ENCODE data around the gene PGAP1. TPM values are rescaled to one million over a fixed set of nuclear protein-coding genes. Genes with fewer than 3 reads are reported as not detected.

Gene PGAP1
- total and polyA plus RNA-seq, 5 donors from 2014 or later, result 1.1 to 19.2 (median 2.2) TPM

- DNase-seq, result no peak
- no peak overlapping the region for H3K4me3 Mint-ChIP-seq
- Histone ChIP-seq H3K9me3 (ENCODE audit: control insufficient read depth in 2 of 2, low read length in 2 of 2) (peaks cover 0 to 6% of the 10 kb centered on the region in 2 experiments), H3K27ac (ENCODE audit: insufficient read depth, low read length, poor library complexity, severe bottlenecking) (no peak overlapping the region), H3K36me3 (ENCODE audit: control insufficient read depth, insufficient read depth, low read length) (no peaks in the 10 kb centered on the region), H3K4me3 (ENCODE audit: low read depth, low read length) (no peak overlapping the region), H3K27me3 (ENCODE audit: control insufficient read depth, insufficient read depth, low read length) (peaks cover 10% of the 10 kb centered on the region), H3K4me1 (ENCODE audit: control insufficient read depth, insufficient read depth, low read length, poor library complexity, severe bottlenecking) (no peaks in the 10 kb centered on the region)
- no peaks in the 10 kb centered on the region for H3K36me3 Mint-ChIP-seq
- H3K9me3 Mint-ChIP-seq, result peaks cover 0 to 22% (median 8%) of the 10 kb centered on the region in 7 donors
- H3K27me3 Mint-ChIP-seq, result peaks cover 38% of the 10 kb centered on the region
- no peaks in the 10 kb centered on the region for H3K4me1 Mint-ChIP-seq
- ATAC-seq (ENCODE audit: low read depth in 2 of 2), result no peak
- H3K27ac Mint-ChIP-seq, result no peak overlapping the region
These were observed 105.3 kb downstream of the PGAP1 start for GRCh38 chr2:196821195-196821594.

- Histone ChIP-seq H3K4me1 (ENCODE audit: control insufficient read depth, insufficient read depth, low read length, poor library complexity, severe bottlenecking) (no peaks in the 10 kb centered on the region), H3K4me3 (ENCODE audit: low read depth, low read length) (no peak within 1 kb of the TSS), H3K27me3 (ENCODE audit: control insufficient read depth, insufficient read depth, low read length) (peaks cover 25% of the 10 kb centered on the region), H3K27ac (ENCODE audit: insufficient read depth, low read length, poor library complexity, severe bottlenecking) (no peak within 1 kb of the TSS), H3K9me3 (ENCODE audit: control insufficient read depth in 2 of 2, low read length in 2 of 2) (no peaks in the 10 kb centered on the region), H3K36me3 (ENCODE audit: control insufficient read depth, insufficient read depth, low read length) (no peaks in the 10 kb centered on the region)
- DNase-seq, result no peak
- ATAC-seq (ENCODE audit: low read depth in 2 of 2), result no peak
- peaks cover 0 to 8% (median 4%) of the 10 kb centered on the region in 7 donors for H3K9me3 Mint-ChIP-seq
- H3K4me3 Mint-ChIP-seq, result peak within 1 kb of the TSS in 1 of 4 donors; percentile 12
- H3K27ac Mint-ChIP-seq, result no peak within 1 kb of the TSS
- H3K36me3 Mint-ChIP-seq, result no peaks in the 10 kb centered on the region
- no peaks in the 10 kb centered on the region for H3K4me1 Mint-ChIP-seq
- H3K27me3 Mint-ChIP-seq, result peaks cover 53% of the 10 kb centered on the region
These were observed 117.2 kb downstream of the PGAP1 start, which contains the start of gene C2orf66 for GRCh38 chr2:196809260-196809659. Gene C2orf66 (minus strand): TSS chr2:196809355. CDS start chr2:196809336, 19 bp downstream.

GRCh38 chr2:196808083-196808665 lies 118.3 kb downstream of the PGAP1 start:
- Histone ChIP-seq H3K27ac (ENCODE audit: insufficient read depth, low read length, poor library complexity, severe bottlenecking) (no peak overlapping the region), H3K4me1 (ENCODE audit: control insufficient read depth, insufficient read depth, low read length, poor library complexity, severe bottlenecking) (no peaks in the 10 kb centered on the region), H3K9me3 (ENCODE audit: control insufficient read depth in 2 of 2, low read length in 2 of 2) (no peaks in the 10 kb centered on the region), H3K27me3 (ENCODE audit: control insufficient read depth, insufficient read depth, low read length) (peaks cover 25% of the 10 kb centered on the region), H3K4me3 (ENCODE audit: low read depth, low read length) (no peak overlapping the region), H3K36me3 (ENCODE audit: control insufficient read depth, insufficient read depth, low read length) (no peaks in the 10 kb centered on the region)
- Mint-ChIP-seq H3K4me3 (no peak overlapping the region), H3K9me3 (peaks cover 0 to 8% (median 1%) of the 10 kb centered on the region in 7 donors), H3K36me3 (no peaks in the 10 kb centered on the region), H3K27ac (no peak overlapping the region), H3K27me3 (peaks cover 57% of the 10 kb centered on the region), H3K4me1 (no peaks in the 10 kb centered on the region)
- ATAC-seq (ENCODE audit: low read depth in 2 of 2) (no peak), DNase-seq (peak in 1 of 3 donors; percentile 18)

GRCh38 chr2:196804381-196804780 lies 122.1 kb downstream of the PGAP1 start:
- H3K4me1 Mint-ChIP-seq, result peaks cover 2 to 14% (median 12%) of the 10 kb centered on the region in 4 donors
- ATAC-seq (ENCODE audit: low read depth in 2 of 2), result no peak
- H3K27me3 ChIP-seq (ENCODE audit: control insufficient read depth, insufficient read depth, low read length), result peaks cover 13% of the 10 kb centered on the region
- no peak overlapping the region for H3K27ac ChIP-seq (ENCODE audit: insufficient read depth, low read length, poor library complexity, severe bottlenecking)
- no peak overlapping the region for H3K4me3 ChIP-seq (ENCODE audit: low read depth, low read length)
- H3K27ac Mint-ChIP-seq, result no peak overlapping the region
- H3K36me3 Mint-ChIP-seq, result no peaks in the 10 kb centered on the region
- H3K4me3 Mint-ChIP-seq, result no peak overlapping the region
- H3K9me3 ChIP-seq (ENCODE audit: control insufficient read depth in 2 of 2, low read length in 2 of 2), result no peaks in the 10 kb centered on the region
- peaks cover 51% of the 10 kb centered on the region for H3K27me3 Mint-ChIP-seq
- H3K4me1 ChIP-seq (ENCODE audit: control insufficient read depth, insufficient read depth, low read length, poor library complexity, severe bottlenecking), result no peaks in the 10 kb centered on the region
- no peak for DNase-seq
- H3K9me3 Mint-ChIP-seq, result peaks cover 0 to 4% (median 0%) of the 10 kb centered on the region in 7 donors
- H3K36me3 ChIP-seq (ENCODE audit: control insufficient read depth, insufficient read depth, low read length), result no peaks in the 10 kb centered on the region

GRCh38 chr2:196802401-196802800 lies 124.1 kb downstream of the PGAP1 start:
- Mint-ChIP-seq H3K4me3 (peak overlapping the region in 1 of 4 donors; percentile 37), H3K27me3 (peaks cover 44% of the 10 kb centered on the region), H3K27ac (no peak overlapping the region), H3K4me1 (peaks cover 6 to 27% (median 19%) of the 10 kb centered on the region in 4 donors), H3K36me3 (peaks cover under 1% of the 10 kb centered on the region), H3K9me3 (peaks cover 0 to 4% (median 0%) of the 10 kb centered on the region in 7 donors)
- Histone ChIP-seq H3K36me3 (ENCODE audit: control insufficient read depth, insufficient read depth, low read length) (peaks cover 1% of the 10 kb centered on the region), H3K27ac (ENCODE audit: insufficient read depth, low read length, poor library complexity, severe bottlenecking) (no peak overlapping the region), H3K9me3 (ENCODE audit: control insufficient read depth in 2 of 2, low read length in 2 of 2) (no peaks in the 10 kb centered on the region), H3K4me1 (ENCODE audit: control insufficient read depth, insufficient read depth, low read length, poor library complexity, severe bottlenecking) (peaks cover 11% of the 10 kb centered on the region), H3K4me3 (ENCODE audit: low read depth, low read length) (no peak overlapping the region), H3K27me3 (ENCODE audit: control insufficient read depth, insufficient read depth, low read length) (peaks cover 6% of the 10 kb centered on the region)
- DNase-seq, result no peak
- ATAC-seq (ENCODE audit: low read depth in 2 of 2), result no peak

- Histone ChIP-seq H3K9me3 (ENCODE audit: control insufficient read depth in 2 of 2, low read length in 2 of 2) (no peaks in the 10 kb centered on the region), H3K36me3 (ENCODE audit: control insufficient read depth, insufficient read depth, low read length) (peaks cover 7% of the 10 kb centered on the region), H3K4me3 (ENCODE audit: low read depth, low read length) (no peak overlapping the region), H3K27ac (ENCODE audit: insufficient read depth, low read length, poor library complexity, severe bottlenecking) (no peak overlapping the region), H3K4me1 (ENCODE audit: control insufficient read depth, insufficient read depth, low read length, poor library complexity, severe bottlenecking) (peaks cover 11% of the 10 kb centered on the region), H3K27me3 (ENCODE audit: control insufficient read depth, insufficient read depth, low read length) (peaks cover 4% of the 10 kb centered on the region)
- Mint-ChIP-seq H3K9me3 (peaks cover 0 to 4% (median 0%) of the 10 kb centered on the region in 7 donors), H3K36me3 (peaks cover 6% of the 10 kb centered on the region), H3K4me1 (peaks cover 11 to 33% (median 22%) of the 10 kb centered on the region in 4 donors), H3K27me3 (peaks cover 44% of the 10 kb centered on the region), H3K4me3 (peak overlapping the region in 3 of 4 donors; percentile 2 to 61 (median 37)), H3K27ac (no peak overlapping the region)
- DNase-seq, result no peak
- no peak for ATAC-seq (ENCODE audit: low read depth in 2 of 2)
These were observed 124.7 kb downstream of the PGAP1 start for GRCh38 chr2:196801674-196802261.

GRCh38 chr2:196798980-196799379 lies 127.5 kb downstream of the PGAP1 start:
- Histone ChIP-seq H3K4me3 (ENCODE audit: low read depth, low read length) (peak overlapping the region; percentile 94), H3K27me3 (ENCODE audit: control insufficient read depth, insufficient read depth, low read length) (no peaks in the 10 kb centered on the region), H3K4me1 (ENCODE audit: control insufficient read depth, insufficient read depth, low read length, poor library complexity, severe bottlenecking) (peaks cover 11% of the 10 kb centered on the region), H3K36me3 (ENCODE audit: control insufficient read depth, insufficient read depth, low read length) (peaks cover 17% of the 10 kb centered on the region), H3K9me3 (ENCODE audit: control insufficient read depth in 2 of 2, low read length in 2 of 2) (no peaks in the 10 kb centered on the region), H3K27ac (ENCODE audit: insufficient read depth, low read length, poor library complexity, severe bottlenecking) (peak overlapping the region; percentile 66)
- Mint-ChIP-seq H3K27ac (peak overlapping the region; percentile 97 to 98 (median 97)), H3K9me3 (peaks cover 0 to 4% (median 0%) of the 10 kb centered on the region in 7 donors), H3K36me3 (peaks cover 13% of the 10 kb centered on the region), H3K27me3 (peaks cover 21% of the 10 kb centered on the region), H3K4me1 (peaks cover 12 to 48% (median 30%) of the 10 kb centered on the region in 4 donors), H3K4me3 (peak overlapping the region; percentile 90 to 100 (median 98))
- ATAC-seq (ENCODE audit: low read depth in 2 of 2) (peak in 1 of 2 donors; percentile 17), DNase-seq (no peak)
